Liver (tissue), 3 donors: ENCODE data around the gene TPBGL.

Experiments
- CTCF ChIP-seq: fragments of 150-350 bp; IDR thresholded peaks from 2 replicates; pipeline ENCODE4 v1.5.1; 2017; ENCODE audit warnings: improper control_type of control experiment, low read depth, low read length; ENCODE audit not compliant: missing input control
- FOXA1 ChIP-seq: IDR thresholded peaks from 2 replicates; pipeline ENCODE4 v1.6.1; 2016; ENCODE audit warnings: antibody characterized with exemption
- FOXA2 ChIP-seq: IDR thresholded peaks from 2 replicates; pipeline ENCODE4 v1.6.1; 2016; ENCODE audit warnings: antibody characterized with exemption
- GABPA ChIP-seq, 2 donors: IDR thresholded peaks in 1 of 2; conservative IDR thresholded peaks in 1 of 2; 2 replicates each; pipeline ENCODE4 v1.6.1; 2016; ENCODE audit warnings: antibody characterized with exemption in 2 of 2, mild to moderate bottlenecking in 1 of 2, moderate library complexity in 1 of 2
- JUND ChIP-seq, 2 donors: IDR thresholded peaks; 2 replicates each; pipeline ENCODE4 v1.6.1; 2016; ENCODE audit warnings: antibody characterized with exemption in 2 of 2
- RAD21 ChIP-seq, 2 donors: IDR thresholded peaks; 2 replicates each; pipeline ENCODE4 v1.6.1; 2016; ENCODE audit warnings: antibody characterized with exemption in 2 of 2, mild to moderate bottlenecking in 2 of 2
- REST ChIP-seq: IDR thresholded peaks from 2 replicates; pipeline ENCODE4 v1.6.1; 2016; ENCODE audit warnings: antibody characterized with exemption, mild to moderate bottlenecking
- RXRA ChIP-seq, 2 donors: IDR thresholded peaks; 2 replicates each; pipeline ENCODE4 v1.6.1; 2017 to 2018; ENCODE audit warnings: antibody characterized with exemption in 2 of 2, mild to moderate bottlenecking in 1 of 2
- SP1 ChIP-seq: IDR thresholded peaks from 2 replicates; pipeline ENCODE4 v1.6.1; 2018; ENCODE audit warnings: antibody characterized with exemption, mild to moderate bottlenecking
- TAF1 ChIP-seq: conservative IDR thresholded peaks from 2 replicates; pipeline ENCODE4 v1.6.1; 2016; ENCODE audit warnings: antibody characterized with exemption, mild to moderate bottlenecking
- YY1 ChIP-seq: IDR thresholded peaks from 2 replicates; pipeline ENCODE4 v1.6.1; 2016; ENCODE audit warnings: antibody characterized with exemption, mild to moderate bottlenecking
- TF ChIP-seq, protein P1 (sequence below): IDR thresholded peaks from 2 replicates; pipeline ENCODE4 v1.6.1; 2016; ENCODE audit warnings: antibody characterized with exemption
- TF ChIP-seq, protein P2 (sequence below): IDR thresholded peaks from 2 replicates; pipeline ENCODE4 v1.6.1; 2016; ENCODE audit warnings: antibody characterized with exemption
- TF ChIP-seq, protein P3 (sequence below): IDR thresholded peaks from 2 replicates; pipeline ENCODE4 v1.6.1; 2016; ENCODE audit warnings: antibody characterized with exemption
- donor health status: healthy.
- donor health status: healthy.

DNA sequence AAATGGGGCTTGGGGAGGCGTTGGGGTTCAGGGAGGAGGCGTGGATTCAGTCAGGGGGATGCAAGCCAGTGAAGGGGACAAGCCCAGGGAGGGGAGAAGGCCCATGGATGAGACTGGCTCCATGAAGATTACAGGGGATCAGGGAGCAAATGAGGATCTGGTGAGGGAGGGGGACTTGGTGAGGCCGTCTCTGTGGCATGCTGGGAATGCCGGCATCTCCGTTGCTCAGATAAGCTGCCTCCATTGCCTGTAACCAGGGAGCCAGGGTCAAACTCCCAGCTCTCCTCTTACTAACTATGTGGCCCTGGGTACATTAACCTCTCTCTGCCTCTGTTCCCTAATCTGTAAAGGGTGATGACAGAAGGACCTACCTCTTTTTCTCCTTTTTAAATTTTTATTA, 38.7 kb downstream of the TPBGL start:
- no peak for TF ChIP-seq YY1
- no peak for TF ChIP-seq CTCF
- TF ChIP-seq TAF1: no peak
- no peak for TF ChIP-seq RAD21 (IDR thresholded peaks at IDR 0.05)
- TF ChIP-seq, protein P1, sequence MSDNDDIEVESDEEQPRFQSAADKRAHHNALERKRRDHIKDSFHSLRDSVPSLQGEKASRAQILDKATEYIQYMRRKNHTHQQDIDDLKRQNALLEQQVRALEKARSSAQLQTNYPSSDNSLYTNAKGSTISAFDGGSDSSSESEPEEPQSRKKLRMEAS: no peak
- no peak for TF ChIP-seq REST
- TF ChIP-seq GABPA (IDR thresholded peaks at IDR 0.05 in 1 of 2, conservative IDR thresholded peaks at IDR 0.05 in 1 of 2): no peak
- TF ChIP-seq RXRA (IDR thresholded peaks at IDR 0.05): peak; percentile 56 to 69
- no peak for TF ChIP-seq FOXA2
- no peak for TF ChIP-seq SP1
- no peak for TF ChIP-seq FOXA1
- TF ChIP-seq, protein P2, sequence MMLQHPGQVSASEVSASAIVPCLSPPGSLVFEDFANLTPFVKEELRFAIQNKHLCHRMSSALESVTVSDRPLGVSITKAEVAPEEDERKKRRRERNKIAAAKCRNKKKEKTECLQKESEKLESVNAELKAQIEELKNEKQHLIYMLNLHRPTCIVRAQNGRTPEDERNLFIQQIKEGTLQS: no peak
- TF ChIP-seq JUND (IDR thresholded peaks at IDR 0.05): no peak
- TF ChIP-seq, protein P3, sequence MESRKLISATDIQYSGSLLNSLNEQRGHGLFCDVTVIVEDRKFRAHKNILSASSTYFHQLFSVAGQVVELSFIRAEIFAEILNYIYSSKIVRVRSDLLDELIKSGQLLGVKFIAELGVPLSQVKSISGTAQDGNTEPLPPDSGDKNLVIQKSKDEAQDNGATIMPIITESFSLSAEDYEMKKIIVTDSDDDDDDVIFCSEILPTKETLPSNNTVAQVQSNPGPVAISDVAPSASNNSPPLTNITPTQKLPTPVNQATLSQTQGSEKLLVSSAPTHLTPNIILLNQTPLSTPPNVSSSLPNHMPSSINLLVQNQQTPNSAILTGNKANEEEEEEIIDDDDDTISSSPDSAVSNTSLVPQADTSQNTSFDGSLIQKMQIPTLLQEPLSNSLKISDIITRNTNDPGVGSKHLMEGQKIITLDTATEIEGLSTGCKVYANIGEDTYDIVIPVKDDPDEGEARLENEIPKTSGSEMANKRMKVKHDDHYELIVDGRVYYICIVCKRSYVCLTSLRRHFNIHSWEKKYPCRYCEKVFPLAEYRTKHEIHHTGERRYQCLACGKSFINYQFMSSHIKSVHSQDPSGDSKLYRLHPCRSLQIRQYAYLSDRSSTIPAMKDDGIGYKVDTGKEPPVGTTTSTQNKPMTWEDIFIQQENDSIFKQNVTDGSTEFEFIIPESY: no peak
